ENCODE data around the gene MORN1.

GRCh38 chr1:2397007-2397679 is 5.8 kb upstream of the MORN1 start:
- TF ChIP-seq CTCF (IDR thresholded peaks at IDR 0.05; ENCODE audit: low read depth, low read length) (no peak), EZH2phosphoT487 (IDR thresholded peaks at IDR 0.05; ENCODE audit: low read depth) (no peak)

Data from OCI-LY3 (cell line).